Neural progenitor cell (in vitro differentiated cells): ENCODE results near the gene CDC42EP4. TPM values are rescaled to one million over a fixed set of nuclear protein-coding genes. Genes with fewer than 3 reads are reported as not detected.
A peak's percentile ranks its signal among the peaks of the same experiment; 100 is the strongest.

Experiments used
- DNase-seq: peaks from one replicate; pipeline ENCODE4 v3.0.0-alpha.2; 2016; ENCODE audit warnings: low spot score
- H2AFZ ChIP-seq: fragments of 200-600 bp; sonication (generic); replicated peaks from 2 replicates; pipeline ENCODE4 v1.6.1; 2016; ENCODE audit warnings: antibody characterized with exemption
- H3F3A ChIP-seq: fragments of 200-600 bp; sonication (generic); 2 replicates; pipeline ENCODE4 v1.6.1; 2016; ENCODE audit warnings: antibody characterized with exemption, low read depth
- H3K27ac ChIP-seq: fragments of 200-600 bp; sonication (generic); 2 replicates; pipeline ENCODE4 v1.5.1; 2016; ENCODE audit warnings: mild to moderate bottlenecking
- H3K27me3 ChIP-seq: fragments of 200-600 bp; sonication (generic); 2 replicates; pipeline ENCODE4 v1.6.1; 2016; ENCODE audit warnings: mild to moderate bottlenecking, moderate library complexity
- H3K36me3 ChIP-seq: fragments of 200-600 bp; sonication (generic); 2 replicates; pipeline ENCODE4 v1.5.1; 2016
- H3K4me1 ChIP-seq: fragments of 200-600 bp; sonication (generic); 2 replicates; pipeline ENCODE4 v1.6.1; 2016; ENCODE audit warnings: mixed run types
- H3K4me2 ChIP-seq: fragments of 200-600 bp; sonication (generic); 2 replicates; pipeline ENCODE4 v1.6.1; 2016
- H3K4me3 ChIP-seq: fragments of 200-600 bp; sonication (generic); 2 replicates; pipeline ENCODE4 v1.5.1; 2016
- H3K79me2 ChIP-seq: fragments of 200-600 bp; sonication (generic); 2 replicates; pipeline ENCODE4 v1.6.1; 2016; ENCODE audit warnings: low read depth
- H3K9ac ChIP-seq: fragments of 200-600 bp; sonication (generic); 2 replicates; pipeline ENCODE4 v1.6.1; 2016
- H3K9me3 ChIP-seq: fragments of 200-600 bp; sonication (generic); 2 replicates; pipeline ENCODE4 v1.5.1; 2016; ENCODE audit warnings: low read depth
- H4K20me1 ChIP-seq: fragments of 200-600 bp; sonication (generic); 2 replicates; pipeline ENCODE4 v1.6.1; 2016; ENCODE audit warnings: low read depth
- H3K27ac Mint-ChIP-seq: 3 replicates; pipeline ENCODE4 v1.8.0; 2021; ENCODE audit warnings: mixed read lengths
- H3K27me3 Mint-ChIP-seq: 2 replicates; pipeline ENCODE4 v1.8.0; 2022; ENCODE audit warnings: low read depth, mild to moderate bottlenecking, inconsistent platforms, moderate library complexity, mixed read lengths; ENCODE audit not compliant: insufficient read depth
- H3K36me3 Mint-ChIP-seq: 3 replicates; pipeline ENCODE4 v1.8.0; 2021; ENCODE audit warnings: mixed read lengths
- H3K4me1 Mint-ChIP-seq: 3 replicates; pipeline ENCODE4 v1.8.0; 2021; ENCODE audit warnings: mixed read lengths
- H3K4me3 Mint-ChIP-seq: 3 replicates; pipeline ENCODE4 v1.8.0; 2021; ENCODE audit warnings: mild to moderate bottlenecking, moderate library complexity, mixed read lengths
- H3K9me3 Mint-ChIP-seq: 3 replicates; pipeline ENCODE4 v1.8.0; 2020; ENCODE audit warnings: mixed read lengths
- EZH2 ChIP-seq: fragments of 200-600 bp; sonication (generic); IDR thresholded peaks from 2 replicates; pipeline ENCODE4 v1.6.1; 2017; ENCODE audit warnings: antibody characterized with exemption, mild to moderate bottlenecking, moderate library complexity
- EZH2phosphoT487 ChIP-seq: fragments of 200-600 bp; sonication (generic); IDR thresholded peaks from 2 replicates; pipeline ENCODE4 v1.6.1; 2017; ENCODE audit warnings: antibody characterized with exemption
- total RNA-seq: library from RNA; depleted of rRNA; stranded (reverse); fragments of >200 nt; gene quantifications from 2 replicates; pipeline ENCODE4 v1.2.3, GENCODE V29; 2015; ENCODE audit warnings: low replicate concordance
- TF ChIP-seq, protein P1 (sequence below): fragments of 200-600 bp; sonication (generic); IDR thresholded peaks from 2 replicates; pipeline ENCODE4 v1.5.1; 2017; ENCODE audit warnings: antibody characterized with exemption, mild to moderate bottlenecking

Gene CDC42EP4
- total RNA-seq, 1 donor from 2014 or later: 10.8 TPM

GRCh38 chr17:73297934-73298861 lies 13.6 kb downstream of the CDC42EP4 start:
- H3K27me3 Mint-ChIP-seq: no peaks in the 10 kb centered on the region
- no peak overlapping the region for H3K9ac ChIP-seq
- H3K27ac ChIP-seq: peak overlapping the region; percentile 73
- H3K4me1 ChIP-seq: peaks cover 11% of the 10 kb centered on the region
- peaks cover 11% of the 10 kb centered on the region for H3K36me3 Mint-ChIP-seq
- H3K4me1 Mint-ChIP-seq: peaks cover 23% of the 10 kb centered on the region
- H4K20me1 ChIP-seq: peaks cover 59% of the 10 kb centered on the region
- no peaks in the 10 kb centered on the region for H3K9me3 ChIP-seq
- H3K79me2 ChIP-seq: peaks cover 73% of the 10 kb centered on the region
- H3K4me3 Mint-ChIP-seq: no peak overlapping the region
- no peaks in the 10 kb centered on the region for H3K36me3 ChIP-seq
- H3F3A ChIP-seq: peaks cover 13% of the 10 kb centered on the region
- no peaks in the 10 kb centered on the region for H3K27me3 ChIP-seq
- H3K4me3 ChIP-seq: no peak overlapping the region
- H3K27ac Mint-ChIP-seq: peak overlapping the region; percentile 31
- H2AFZ ChIP-seq: no peak overlapping the region
- no peak for DNase-seq
- TF ChIP-seq EZH2phosphoT487 (no peak), EZH2 (no peak)
- TF ChIP-seq, protein P1, sequence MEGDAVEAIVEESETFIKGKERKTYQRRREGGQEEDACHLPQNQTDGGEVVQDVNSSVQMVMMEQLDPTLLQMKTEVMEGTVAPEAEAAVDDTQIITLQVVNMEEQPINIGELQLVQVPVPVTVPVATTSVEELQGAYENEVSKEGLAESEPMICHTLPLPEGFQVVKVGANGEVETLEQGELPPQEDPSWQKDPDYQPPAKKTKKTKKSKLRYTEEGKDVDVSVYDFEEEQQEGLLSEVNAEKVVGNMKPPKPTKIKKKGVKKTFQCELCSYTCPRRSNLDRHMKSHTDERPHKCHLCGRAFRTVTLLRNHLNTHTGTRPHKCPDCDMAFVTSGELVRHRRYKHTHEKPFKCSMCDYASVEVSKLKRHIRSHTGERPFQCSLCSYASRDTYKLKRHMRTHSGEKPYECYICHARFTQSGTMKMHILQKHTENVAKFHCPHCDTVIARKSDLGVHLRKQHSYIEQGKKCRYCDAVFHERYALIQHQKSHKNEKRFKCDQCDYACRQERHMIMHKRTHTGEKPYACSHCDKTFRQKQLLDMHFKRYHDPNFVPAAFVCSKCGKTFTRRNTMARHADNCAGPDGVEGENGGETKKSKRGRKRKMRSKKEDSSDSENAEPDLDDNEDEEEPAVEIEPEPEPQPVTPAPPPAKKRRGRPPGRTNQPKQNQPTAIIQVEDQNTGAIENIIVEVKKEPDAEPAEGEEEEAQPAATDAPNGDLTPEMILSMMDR: no peak
- peak overlapping the region; percentile 43 for H3K4me2 ChIP-seq
- H3K9me3 Mint-ChIP-seq: no peaks in the 10 kb centered on the region

GRCh38 chr17:73293480-73293911 lies 18.3 kb downstream of the CDC42EP4 start:
- H3K27me3 Mint-ChIP-seq: peaks cover 6% of the 10 kb centered on the region
- H3K9me3 Mint-ChIP-seq: no peaks in the 10 kb centered on the region
- H3K27ac Mint-ChIP-seq: peak overlapping the region; percentile 66
- Histone ChIP-seq H3K4me2 (no peak overlapping the region), H3K9me3 (no peaks in the 10 kb centered on the region), H3K4me3 (no peak overlapping the region), H3K36me3 (no peaks in the 10 kb centered on the region), H3F3A (peaks cover 7% of the 10 kb centered on the region), H3K79me2 (peaks cover 52% of the 10 kb centered on the region), H3K9ac (no peak overlapping the region), H2AFZ (no peak overlapping the region), H3K27me3 (no peaks in the 10 kb centered on the region), H4K20me1 (peaks cover 83% of the 10 kb centered on the region), H3K27ac (no peak overlapping the region), H3K4me1 (peaks cover 6% of the 10 kb centered on the region)
- H3K4me3 Mint-ChIP-seq: no peak overlapping the region
- peaks cover 6% of the 10 kb centered on the region for H3K36me3 Mint-ChIP-seq
- TF ChIP-seq EZH2 (no peak), EZH2phosphoT487 (no peak)
- TF ChIP-seq, protein P1: no peak
- DNase-seq: no peak
- H3K4me1 Mint-ChIP-seq: peaks cover 41% of the 10 kb centered on the region

- H3K4me3 ChIP-seq: no peak overlapping the region
Measured at GRCh38 chr17:73293031-73293430, 18.8 kb downstream of the CDC42EP4 start.

More at GRCh38 chr17:73293031-73293430, 18.8 kb downstream of the CDC42EP4 start:
- H3K79me2 ChIP-seq: peaks cover 49% of the 10 kb centered on the region
- Mint-ChIP-seq H3K4me3 (no peak overlapping the region), H3K9me3 (no peaks in the 10 kb centered on the region), H3K27ac (peak overlapping the region; percentile 66), H3K36me3 (peaks cover 6% of the 10 kb centered on the region), H3K4me1 (peaks cover 37% of the 10 kb centered on the region), H3K27me3 (peaks cover 6% of the 10 kb centered on the region)
- peaks cover 3% of the 10 kb centered on the region for H3F3A ChIP-seq
- no peak for DNase-seq
- H2AFZ ChIP-seq: no peak overlapping the region
- H3K4me1 ChIP-seq: peaks cover 2% of the 10 kb centered on the region
- no peak overlapping the region for H3K9ac ChIP-seq
- H3K36me3 ChIP-seq: no peaks in the 10 kb centered on the region
- H4K20me1 ChIP-seq: peaks cover 83% of the 10 kb centered on the region
- TF ChIP-seq EZH2phosphoT487 (no peak), EZH2 (no peak)
- TF ChIP-seq, protein P1: no peak
- no peak overlapping the region for H3K4me2 ChIP-seq
- H3K27me3 ChIP-seq: no peaks in the 10 kb centered on the region
- no peak overlapping the region for H3K27ac ChIP-seq
- no peaks in the 10 kb centered on the region for H3K9me3 ChIP-seq
